Mesenchymal stem cell (in vitro differentiated cells and primary cell): ENCODE results near the gene CHRNB1. TPM values are rescaled to one million over a fixed set of nuclear protein-coding genes. Genes with fewer than 3 reads are reported as not detected.

ENCODE experiments used
- DNase-seq: peaks from one replicate; pipeline ENCODE4 v3.0.0-alpha.2; 2013
- H2AFZ ChIP-seq: one replicate; pipeline ENCODE4 v1.6.1; 2013; ENCODE audit warnings: low read depth, mild to moderate bottlenecking, control low read depth, inconsistent platforms, low read length, moderate library complexity
- H2AK5ac ChIP-seq: 2 replicates; pipeline ENCODE4 v1.6.1; 2013; ENCODE audit warnings: low read length, moderate library complexity, mild to moderate bottlenecking, inconsistent platforms; ENCODE audit not compliant: severe bottlenecking
- H2BK120ac ChIP-seq: one replicate; pipeline ENCODE4 v1.6.1; 2013; ENCODE audit warnings: low read depth, mild to moderate bottlenecking, inconsistent platforms, low read length, moderate library complexity
- H2BK12ac ChIP-seq, 2 experiments: one replicate each; pipeline ENCODE4 v1.6.1; 2013; ENCODE audit warnings: inconsistent platforms in 2 of 2, low read length in 2 of 2, mild to moderate bottlenecking in 2 of 2, moderate library complexity in 2 of 2, control low read depth in 1 of 2
- H2BK15ac ChIP-seq: one replicate; pipeline ENCODE4 v1.6.1; 2013; ENCODE audit warnings: mild to moderate bottlenecking, low read depth, inconsistent platforms; ENCODE audit not compliant: poor library complexity, severe bottlenecking
- H2BK5ac ChIP-seq: 2 replicates; pipeline ENCODE4 v1.6.1; 2013; ENCODE audit warnings: low read depth, mild to moderate bottlenecking, low read length, control low read depth, inconsistent platforms; ENCODE audit not compliant: poor library complexity, severe bottlenecking
- H3K14ac ChIP-seq, 2 experiments: one replicate each; pipeline ENCODE4 v1.6.1; 2013; ENCODE audit warnings: inconsistent platforms in 2 of 2, low read length in 2 of 2, control low read depth in 1 of 2, mild to moderate bottlenecking in 1 of 2, moderate library complexity in 1 of 2
- H3K18ac ChIP-seq, 2 experiments: one replicate each; pipeline ENCODE4 v1.6.1; 2013; ENCODE audit warnings: inconsistent platforms in 2 of 2, low read length in 2 of 2, control low read depth in 1 of 2, low read depth in 1 of 2, mild to moderate bottlenecking in 1 of 2
- H3K23ac ChIP-seq, 2 experiments: one replicate each; pipeline ENCODE4 v1.6.1; 2013; ENCODE audit warnings: inconsistent platforms in 2 of 2, low read length in 2 of 2, mild to moderate bottlenecking in 2 of 2, moderate library complexity in 2 of 2, control low read depth in 1 of 2
- H3K27ac ChIP-seq: 2 replicates; pipeline ENCODE4 v1.5.1; 2013; ENCODE audit warnings: mild to moderate bottlenecking, moderate library complexity, low read length, control low read depth, inconsistent platforms; ENCODE audit not compliant: poor library complexity, severe bottlenecking
- H3K27me3 ChIP-seq, 2 experiments: 2 replicates each; pipeline versions ENCODE4 v1.6.1 to v1.7.0; 2013; ENCODE audit warnings: low read length in 2 of 2, mild to moderate bottlenecking in 2 of 2, moderate library complexity in 2 of 2, control low read depth in 1 of 2, inconsistent platforms in 1 of 2; ENCODE audit not compliant: control insufficient read depth in 1 of 2, insufficient read depth in 1 of 2
- H3K36me3 ChIP-seq, 2 experiments: 2 replicates each; pipeline versions ENCODE4 v1.6.1 to v1.7.0; 2013; ENCODE audit warnings: low read length in 2 of 2, control low read depth in 1 of 2, inconsistent platforms in 1 of 2, low read depth in 1 of 2, mild to moderate bottlenecking in 1 of 2; ENCODE audit not compliant: insufficient read depth in 2 of 2, control insufficient read depth in 1 of 2
- H3K4ac ChIP-seq, 2 experiments: one replicate each; pipeline ENCODE4 v1.6.1; 2013; ENCODE audit warnings: inconsistent platforms in 2 of 2, low read length in 2 of 2, mild to moderate bottlenecking in 2 of 2, moderate library complexity in 2 of 2, control low read depth in 1 of 2, low read depth in 1 of 2
- H3K4me1 ChIP-seq: 2 replicates; pipeline ENCODE4 v1.6.1; 2013; ENCODE audit warnings: low read depth, low read length, control low read depth; ENCODE audit not compliant: control insufficient read depth, insufficient read depth
- H3K4me2 ChIP-seq: 2 replicates; pipeline ENCODE4 v1.6.1; 2013; ENCODE audit warnings: low read length, mild to moderate bottlenecking, inconsistent platforms; ENCODE audit not compliant: poor library complexity, severe bottlenecking
- H3K4me3 ChIP-seq, 2 experiments: 2 replicates each; pipeline versions ENCODE4 v1.5.1 to v1.7.0; 2013; ENCODE audit warnings: low read length in 2 of 2, mild to moderate bottlenecking in 2 of 2, control low read depth in 1 of 2, low read depth in 1 of 2; ENCODE audit not compliant: insufficient read depth in 1 of 2
- H3K79me1 ChIP-seq: replicated peaks from 2 replicates; pipeline ENCODE4 v1.6.1; 2013; ENCODE audit warnings: mild to moderate bottlenecking, control low read depth, low read length, inconsistent platforms; ENCODE audit not compliant: poor library complexity, severe bottlenecking
- H3K9ac ChIP-seq: 2 replicates; pipeline ENCODE4 v1.7.0; 2013; ENCODE audit warnings: mild to moderate bottlenecking, low read length, moderate library complexity
- H3K9me3 ChIP-seq: 2 replicates; pipeline ENCODE4 v1.7.0; 2013; ENCODE audit warnings: mild to moderate bottlenecking, low read length; ENCODE audit not compliant: control insufficient read depth
- H4K8ac ChIP-seq: one replicate; pipeline ENCODE4 v1.6.1; 2013; ENCODE audit warnings: inconsistent platforms, mild to moderate bottlenecking, low read length, moderate library complexity
- H4K91ac ChIP-seq: one replicate; pipeline ENCODE4 v1.6.1; 2013; ENCODE audit warnings: mild to moderate bottlenecking, low read length, inconsistent platforms
- WGBS: methylation state at CpG from one replicate; pipeline ENCODE4 v1.1.7; 2013; ENCODE audit warnings: mixed read lengths; 5-methylcytosine and 5-hydroxymethylcytosine counted together
- polyA plus RNA-seq, 2 experiments: library from polyadenylated mRNA; stranded (reverse); fragments of 200-250 nt; gene quantifications; one replicate each; pipeline ENCODE4 v1.2.3, GENCODE V29; 2013

The CHRNB1 gene
- 7.3 TPM for polyA plus RNA-seq (2013, experiment 1 of 2)
- 7.0 TPM for polyA plus RNA-seq (2013, experiment 2 of 2)

- H2AK5ac ChIP-seq, result no peak within 1 kb of the TSS
- peak within 1 kb of the TSS; percentile 78 for H2AFZ ChIP-seq
- peak within 1 kb of the TSS; percentile 34 to 71 for H3K18ac ChIP-seq
- H3K9me3 ChIP-seq, result no peaks in the 10 kb centered on the region
- peaks cover 39 to 56% of the 10 kb centered on the region in 2 experiments for H3K27me3 ChIP-seq
- peak within 1 kb of the TSS; percentile 58 to 67 for H3K4me3 ChIP-seq
- no peaks in the 10 kb centered on the region for H3K79me1 ChIP-seq
- no peak within 1 kb of the TSS for H3K27ac ChIP-seq
- 3% methylated on average over 51 of the region's 51 CpGs for WGBS
- H3K9ac ChIP-seq, result peak within 1 kb of the TSS; percentile 41
- H4K91ac ChIP-seq, result no peak within 1 kb of the TSS
- H3K36me3 ChIP-seq, result no peaks in the 10 kb centered on the region
- peaks cover 25% of the 10 kb centered on the region for H3K4me1 ChIP-seq
- no peak within 1 kb of the TSS for H3K4ac ChIP-seq
- peak; percentile 57 for DNase-seq
- no peak within 1 kb of the TSS for H3K14ac ChIP-seq
- H2BK15ac ChIP-seq, result no peak within 1 kb of the TSS
- H2BK5ac ChIP-seq, result no peak within 1 kb of the TSS
- peak within 1 kb of the TSS; percentile 84 for H3K4me2 ChIP-seq
- peak within 1 kb of the TSS; percentile 40 for H4K8ac ChIP-seq
- peak within 1 kb of the TSS in 1 of 2 experiments; percentile 11 for H2BK12ac ChIP-seq
- peak within 1 kb of the TSS in 1 of 2 experiments; percentile 91 for H3K23ac ChIP-seq
- H2BK120ac ChIP-seq, result no peak within 1 kb of the TSS
These were observed at the start of gene CHRNB1 for GRCh38 chr17:7444682-7445618. Gene CHRNB1, plus strand, starts transcription at chr17:7445061. Its CDS starts 67 bp downstream, at chr17:7445128.

DNA sequence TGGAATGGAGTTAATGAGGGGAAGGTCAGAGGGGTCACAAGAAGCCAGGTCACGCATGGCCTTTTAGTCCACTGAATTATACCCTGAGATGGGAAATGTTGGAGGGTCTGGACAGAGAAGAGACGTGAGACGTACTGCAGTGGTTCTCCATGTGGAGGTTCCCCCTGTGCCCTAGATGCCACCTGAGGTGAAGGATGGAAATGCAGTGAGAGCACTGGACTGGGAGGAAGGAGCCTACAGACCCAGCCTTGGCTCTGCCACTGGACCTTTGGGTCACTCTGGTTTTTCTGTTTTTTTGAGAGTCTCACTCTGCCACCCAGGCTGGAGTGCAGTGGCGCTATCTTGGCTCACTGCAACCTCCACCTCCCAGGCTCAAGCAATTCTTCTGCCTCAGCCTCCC is 48.7 kb upstream of the CHRNB1 start:
- Histone ChIP-seq H2AK5ac (peak overlapping the region; percentile 76), H3K9ac (no peak overlapping the region), H2BK12ac (no peak overlapping the region), H3K36me3 (peaks cover 17 to 18% of the 10 kb centered on the region in 2 experiments), H3K18ac (no peak overlapping the region), H4K91ac (no peak overlapping the region), H3K4me1 (peaks cover 22% of the 10 kb centered on the region), H3K23ac (no peak overlapping the region), H3K4ac (no peak overlapping the region), H3K4me3 (no peak overlapping the region), H3K4me2 (no peak overlapping the region), H3K79me1 (peaks cover 13% of the 10 kb centered on the region), H2BK5ac (no peak overlapping the region), H3K9me3 (no peaks in the 10 kb centered on the region), H3K27ac (no peak overlapping the region), H3K14ac (no peak overlapping the region), H2AFZ (no peak overlapping the region), H4K8ac (peak overlapping the region; percentile 63), H2BK15ac (no peak overlapping the region), H3K27me3 (no peaks in the 10 kb centered on the region), H2BK120ac (no peak overlapping the region)
- no peak for DNase-seq
- WGBS, result 89% methylated on average over 4 of the region's 4 CpGs

DNA sequence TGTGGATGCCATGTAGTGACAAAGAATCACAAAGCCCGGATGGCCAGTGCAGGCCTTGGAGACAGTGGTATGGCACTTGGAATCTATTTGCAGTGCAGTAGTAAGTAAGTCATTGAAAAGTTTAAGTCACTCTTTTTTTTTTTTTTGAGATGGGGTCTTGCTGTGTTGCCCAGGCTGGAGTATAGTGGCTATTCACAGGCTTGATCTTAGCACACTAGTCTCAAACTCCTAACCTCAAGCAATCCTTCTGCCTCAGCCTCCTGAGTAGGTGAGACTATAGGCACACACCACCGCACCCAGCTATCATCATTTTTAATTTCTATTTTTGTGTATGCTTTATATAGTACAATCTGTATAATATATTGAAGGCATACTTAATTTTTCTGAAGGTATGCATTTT is 46.2 kb upstream of the CHRNB1 start:
- Histone ChIP-seq H2BK15ac (no peak overlapping the region), H3K27ac (no peak overlapping the region), H3K9me3 (no peaks in the 10 kb centered on the region), H3K27me3 (no peaks in the 10 kb centered on the region), H2BK120ac (no peak overlapping the region), H4K91ac (no peak overlapping the region), H2BK12ac (no peak overlapping the region), H2AK5ac (no peak overlapping the region), H3K14ac (no peak overlapping the region), H3K4me2 (no peak overlapping the region), H2BK5ac (no peak overlapping the region), H3K4ac (no peak overlapping the region), H3K36me3 (no peaks in the 10 kb centered on the region), H3K4me3 (no peak overlapping the region), H3K9ac (no peak overlapping the region), H4K8ac (no peak overlapping the region), H2AFZ (no peak overlapping the region), H3K4me1 (peaks cover 17% of the 10 kb centered on the region), H3K18ac (no peak overlapping the region), H3K79me1 (peaks cover 4% of the 10 kb centered on the region), H3K23ac (no peak overlapping the region)
- 83% methylated on average over 1 of the region's 2 CpGs for WGBS
- DNase-seq, result no peak

DNA sequence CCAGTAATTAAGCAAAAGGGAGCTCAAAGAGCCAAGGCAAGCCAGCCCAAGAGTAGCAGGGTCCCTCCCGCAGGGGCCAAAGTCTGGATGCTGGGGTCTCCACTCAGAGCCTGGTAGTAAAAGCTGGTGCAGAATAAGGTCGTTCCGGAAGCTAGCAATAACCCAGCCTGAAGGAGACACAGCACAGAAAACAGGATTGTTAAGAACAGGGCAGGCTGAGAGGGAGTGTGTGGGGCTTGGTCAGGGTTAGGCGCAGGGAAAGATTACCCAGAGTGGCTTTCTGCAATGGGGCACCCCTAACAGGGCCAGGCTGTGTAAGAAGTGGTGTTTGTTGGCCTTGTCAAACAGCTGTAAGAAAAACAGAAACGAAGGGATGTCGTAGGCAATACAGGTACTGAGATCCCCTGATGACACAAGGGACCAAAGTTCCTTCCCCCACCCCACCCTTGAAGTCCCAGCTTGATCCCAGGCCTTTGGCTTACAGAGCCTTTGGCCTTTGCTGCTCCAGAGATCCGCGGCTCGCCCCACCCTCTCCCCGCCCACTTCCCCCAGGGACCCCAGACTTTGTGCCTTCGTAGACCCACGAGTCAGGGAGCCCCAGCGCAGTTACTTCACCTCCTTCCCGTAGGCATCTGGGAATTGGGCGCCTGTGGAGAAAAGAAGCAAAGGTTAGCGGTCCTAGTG is 41.7 kb upstream of the CHRNB1 start:
- WGBS, result 22% methylated on average over 13 of the region's 16 CpGs
- peak overlapping the region; percentile 31 for H2AK5ac ChIP-seq
- peak overlapping the region; percentile 44 for H2AFZ ChIP-seq

More for the DNA sequence above, 41.7 kb upstream of the CHRNB1 start:
- Histone ChIP-seq H2BK120ac (peak overlapping the region; percentile 54), H2BK15ac (peak overlapping the region; percentile 16), H3K4me2 (peak overlapping the region; percentile 84), H3K9me3 (no peaks in the 10 kb centered on the region), H3K23ac (peak overlapping the region in 1 of 2 experiments; percentile 97), H3K27ac (peak overlapping the region; percentile 97), H2BK5ac (no peak overlapping the region), H3K18ac (peak overlapping the region; percentile 49 to 84), H3K79me1 (peaks cover 13% of the 10 kb centered on the region), H3K4me3 (peak overlapping the region; percentile 80 to 87), H3K4ac (peak overlapping the region in 1 of 2 experiments; percentile 73), H3K14ac (no peak overlapping the region), H4K91ac (peak overlapping the region; percentile 27), H3K4me1 (peaks cover 20% of the 10 kb centered on the region), H3K9ac (peak overlapping the region; percentile 91), H3K27me3 (no peaks in the 10 kb centered on the region), H2BK12ac (peak overlapping the region in 1 of 2 experiments; percentile 83), H4K8ac (peak overlapping the region; percentile 57), H3K36me3 (peaks cover 0 to 2% of the 10 kb centered on the region in 2 experiments)
- DNase-seq, result no peak
